ENCODE measurements around the gene USHBP1.
A peak's percentile ranks its signal among the peaks of the same experiment; 100 is the strongest.

USHBP1 gene

GRCh38 chr19:17216058-17216670 lies 48.4 kb downstream of the USHBP1 start:
- Histone ChIP-seq H3K79me2 (ENCODE audit: insufficient read depth, low read length) (no peaks in the 10 kb centered on the region), H3K27me3 (ENCODE audit: insufficient read depth, low read length) (no peaks in the 10 kb centered on the region), H3K27ac (ENCODE audit: low read depth, low read length, poor library complexity, severe bottlenecking) (peak overlapping the region; percentile 84), H3K9me3 (ENCODE audit: low read length) (no peaks in the 10 kb centered on the region), H3F3A (ENCODE audit: insufficient read depth, low read length) (no peaks in the 10 kb centered on the region), H3K4me1 (ENCODE audit: insufficient read depth, low read length, severe bottlenecking) (peaks cover 14% of the 10 kb centered on the region), H3K9ac (ENCODE audit: low read length) (no peak overlapping the region; the same call in 1 of the 2 replicates), H3K9me2 (ENCODE audit: low read depth, low read length) (no peaks in the 10 kb centered on the region), H3K4me3 (ENCODE audit: low read depth, low read length, poor library complexity, severe bottlenecking) (peak overlapping the region; percentile 75), H3K4me2 (ENCODE audit: low read length) (peak overlapping the region; percentile 93), H4K20me1 (ENCODE audit: insufficient read depth, low read length) (no peaks in the 10 kb centered on the region), H3K36me3 (ENCODE audit: insufficient read depth, low read length) (peaks cover 37% of the 10 kb centered on the region), H2AFZ (ENCODE audit: low read length) (no peak overlapping the region)
- TF ChIP-seq CTCF (IDR thresholded peaks at IDR 0.05; ENCODE audit: low read length), result no peak
- TF ChIP-seq EZH2 (IDR thresholded peaks at IDR 0.05; ENCODE audit: borderline replicate concordance, low read length), result no peak

- H4K20me1 ChIP-seq (ENCODE audit: insufficient read depth, low read length), result no peaks in the 10 kb centered on the region
- peaks cover 22% of the 10 kb centered on the region for H3K4me1 ChIP-seq (ENCODE audit: insufficient read depth, low read length, severe bottlenecking)
- no peaks in the 10 kb centered on the region for H3K9me2 ChIP-seq (ENCODE audit: low read depth, low read length)
- H3K9ac ChIP-seq (ENCODE audit: low read length), result peak within 1 kb of the TSS; percentile 80
- no peaks in the 10 kb centered on the region for H3K79me2 ChIP-seq (ENCODE audit: insufficient read depth, low read length)
- H3K9me3 ChIP-seq (ENCODE audit: low read length), result no peaks in the 10 kb centered on the region
- TF ChIP-seq EZH2 (IDR thresholded peaks at IDR 0.05; ENCODE audit: borderline replicate concordance, low read length) (no peak), CTCF (IDR thresholded peaks at IDR 0.05; ENCODE audit: low read length) (no peak)
- peaks cover 45% of the 10 kb centered on the region for H3K36me3 ChIP-seq (ENCODE audit: insufficient read depth, low read length)
- H3K4me3 ChIP-seq (ENCODE audit: low read depth, low read length, poor library complexity, severe bottlenecking), result peak within 1 kb of the TSS; percentile 75
- H3K4me2 ChIP-seq (ENCODE audit: low read length), result peak within 1 kb of the TSS; percentile 93
- no peaks in the 10 kb centered on the region for H3F3A ChIP-seq (ENCODE audit: insufficient read depth, low read length)
- H3K27ac ChIP-seq (ENCODE audit: low read depth, low read length, poor library complexity, severe bottlenecking), result peak within 1 kb of the TSS; percentile 84
- H2AFZ ChIP-seq (ENCODE audit: low read length), result no peak within 1 kb of the TSS
- no peaks in the 10 kb centered on the region for H3K27me3 ChIP-seq (ENCODE audit: insufficient read depth, low read length)
Measured at GRCh38 chr19:17215127-17215971, 49.2 kb downstream of the USHBP1 start, which contains the start of gene USE1. USE1 (plus strand) TSS chr19:17215357; CDS start chr19:17215406, 49 bp downstream.

GRCh38 chr19:17214508-17215126 lies 49.9 kb downstream of the USHBP1 start:
- Histone ChIP-seq H4K20me1 (ENCODE audit: insufficient read depth, low read length) (no peaks in the 10 kb centered on the region), H3K9me3 (ENCODE audit: low read length) (no peaks in the 10 kb centered on the region), H3K4me3 (ENCODE audit: low read depth, low read length, poor library complexity, severe bottlenecking) (peak overlapping the region; percentile 75), H2AFZ (ENCODE audit: low read length) (no peak overlapping the region), H3K27me3 (ENCODE audit: insufficient read depth, low read length) (no peaks in the 10 kb centered on the region), H3F3A (ENCODE audit: insufficient read depth, low read length) (no peaks in the 10 kb centered on the region), H3K27ac (ENCODE audit: low read depth, low read length, poor library complexity, severe bottlenecking) (peak overlapping the region; percentile 84), H3K4me1 (ENCODE audit: insufficient read depth, low read length, severe bottlenecking) (peaks cover 24% of the 10 kb centered on the region), H3K79me2 (ENCODE audit: insufficient read depth, low read length) (no peaks in the 10 kb centered on the region), H3K36me3 (ENCODE audit: insufficient read depth, low read length) (peaks cover 49% of the 10 kb centered on the region), H3K4me2 (ENCODE audit: low read length) (peak overlapping the region; percentile 93), H3K9ac (ENCODE audit: low read length) (peak overlapping the region; percentile 80), H3K9me2 (ENCODE audit: low read depth, low read length) (no peaks in the 10 kb centered on the region)
- TF ChIP-seq CTCF (IDR thresholded peaks at IDR 0.05; ENCODE audit: low read length) (no peak), EZH2 (IDR thresholded peaks at IDR 0.05; ENCODE audit: borderline replicate concordance, low read length) (no peak)

Measured in OCI-LY1 (cell line).